ENCODE measurements around the gene SRPK2.

Gene SRPK2

GRCh38 chr7:105130048-105130447 lies 258.7 kb downstream of the SRPK2 start:
- TF ChIP-seq TAF1 (IDR thresholded peaks at IDR 0.05; ENCODE audit: low read depth, low read length) (no peak), PAX5 (IDR thresholded peaks at IDR 0.05; ENCODE audit: insufficient read depth, low read length, severe bottlenecking) (no peak), POU2F2 (IDR thresholded peaks at IDR 0.05; ENCODE audit: low read depth, low read length) (no peak), POLR2AphosphoS5 (IDR thresholded peaks at IDR 0.05; ENCODE audit: low read depth, low read length) (no peak), SPI1 (IDR thresholded peaks at IDR 0.05; ENCODE audit: low read depth, low read length) (no peak), POLR2A (IDR thresholded peaks at IDR 0.05; ENCODE audit: low read depth, low read length) (no peak)
- DNase-seq (ENCODE audit: insufficient read length, low spot score) = no peak
- no peak for FAIRE-seq

GRCh38 chr7:105127179-105127578 lies 261.5 kb downstream of the SRPK2 start:
- DNase-seq (ENCODE audit: insufficient read length, low spot score) (no peak), FAIRE-seq (peak; percentile 5)
- TF ChIP-seq POLR2A (IDR thresholded peaks at IDR 0.05; ENCODE audit: low read depth, low read length) = no peak
- TF ChIP-seq SPI1 (IDR thresholded peaks at IDR 0.05; ENCODE audit: low read depth, low read length) = no peak
- TF ChIP-seq TAF1 (IDR thresholded peaks at IDR 0.05; ENCODE audit: low read depth, low read length) = no peak
- no peak for TF ChIP-seq PAX5 (IDR thresholded peaks at IDR 0.05; ENCODE audit: insufficient read depth, low read length, severe bottlenecking)
- TF ChIP-seq POU2F2 (IDR thresholded peaks at IDR 0.05; ENCODE audit: low read depth, low read length) = no peak
- no peak for TF ChIP-seq POLR2AphosphoS5 (IDR thresholded peaks at IDR 0.05; ENCODE audit: low read depth, low read length)

GRCh38 chr7:105126436-105126975 lies 262.2 kb downstream of the SRPK2 start:
- TF ChIP-seq POU2F2 (IDR thresholded peaks at IDR 0.05; ENCODE audit: low read depth, low read length) (no peak), TAF1 (IDR thresholded peaks at IDR 0.05; ENCODE audit: low read depth, low read length) (no peak), SPI1 (IDR thresholded peaks at IDR 0.05; ENCODE audit: low read depth, low read length) (no peak), PAX5 (IDR thresholded peaks at IDR 0.05; ENCODE audit: insufficient read depth, low read length, severe bottlenecking) (no peak), POLR2AphosphoS5 (IDR thresholded peaks at IDR 0.05; ENCODE audit: low read depth, low read length) (no peak), POLR2A (IDR thresholded peaks at IDR 0.05; ENCODE audit: low read depth, low read length) (no peak)
- FAIRE-seq (no peak), DNase-seq (ENCODE audit: insufficient read length, low spot score) (no peak)

DNA sequence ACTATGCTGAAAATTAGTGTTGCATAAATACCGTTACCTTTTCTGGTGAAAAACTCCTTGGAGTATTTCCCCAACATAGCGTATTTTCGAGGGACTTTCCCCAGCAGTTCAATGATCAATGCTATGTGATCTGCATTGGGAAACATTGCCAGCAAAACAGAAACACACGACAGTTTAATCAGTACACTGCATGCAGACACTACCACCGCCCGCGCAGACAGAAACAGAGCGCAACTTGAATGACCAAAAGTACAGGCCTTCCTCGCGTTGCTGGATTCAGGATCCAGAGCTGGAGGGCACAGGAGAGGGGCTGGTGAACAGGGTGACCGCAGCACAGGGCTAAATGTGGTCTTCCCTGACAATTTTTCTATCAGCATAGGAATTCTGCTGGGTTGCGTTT lies 263.0 kb downstream of the SRPK2 start:
- FAIRE-seq = no peak
- no peak for DNase-seq (ENCODE audit: insufficient read length, low spot score)
- TF ChIP-seq TAF1 (IDR thresholded peaks at IDR 0.05; ENCODE audit: low read depth, low read length) = no peak

GRCh38 chr7:105122619-105123018 lies 266.1 kb downstream of the SRPK2 start:
- TF ChIP-seq TAF1 (IDR thresholded peaks at IDR 0.05; ENCODE audit: low read depth, low read length) = no peak
- TF ChIP-seq POLR2A (IDR thresholded peaks at IDR 0.05; ENCODE audit: low read depth, low read length) = no peak
- TF ChIP-seq SPI1 (IDR thresholded peaks at IDR 0.05; ENCODE audit: low read depth, low read length) = no peak
- TF ChIP-seq POLR2AphosphoS5 (IDR thresholded peaks at IDR 0.05; ENCODE audit: low read depth, low read length) = no peak
- no peak for TF ChIP-seq PAX5 (IDR thresholded peaks at IDR 0.05; ENCODE audit: insufficient read depth, low read length, severe bottlenecking)
- TF ChIP-seq POU2F2 (IDR thresholded peaks at IDR 0.05; ENCODE audit: low read depth, low read length) = no peak
- FAIRE-seq (no peak), DNase-seq (ENCODE audit: insufficient read length, low spot score) (no peak)

GRCh38 chr7:105118612-105119600 lies 269.8 kb downstream of the SRPK2 start:
- FAIRE-seq = no peak
- no peak for DNase-seq (ENCODE audit: insufficient read length, low spot score)
- TF ChIP-seq TAF1 (IDR thresholded peaks at IDR 0.05; ENCODE audit: low read depth, low read length) = no peak
- no peak for TF ChIP-seq POLR2A (IDR thresholded peaks at IDR 0.05; ENCODE audit: low read depth, low read length)
- no peak for TF ChIP-seq PAX5 (IDR thresholded peaks at IDR 0.05; ENCODE audit: insufficient read depth, low read length, severe bottlenecking)
- peak; percentile 78 for TF ChIP-seq SPI1 (IDR thresholded peaks at IDR 0.05; ENCODE audit: low read depth, low read length)

DNA sequence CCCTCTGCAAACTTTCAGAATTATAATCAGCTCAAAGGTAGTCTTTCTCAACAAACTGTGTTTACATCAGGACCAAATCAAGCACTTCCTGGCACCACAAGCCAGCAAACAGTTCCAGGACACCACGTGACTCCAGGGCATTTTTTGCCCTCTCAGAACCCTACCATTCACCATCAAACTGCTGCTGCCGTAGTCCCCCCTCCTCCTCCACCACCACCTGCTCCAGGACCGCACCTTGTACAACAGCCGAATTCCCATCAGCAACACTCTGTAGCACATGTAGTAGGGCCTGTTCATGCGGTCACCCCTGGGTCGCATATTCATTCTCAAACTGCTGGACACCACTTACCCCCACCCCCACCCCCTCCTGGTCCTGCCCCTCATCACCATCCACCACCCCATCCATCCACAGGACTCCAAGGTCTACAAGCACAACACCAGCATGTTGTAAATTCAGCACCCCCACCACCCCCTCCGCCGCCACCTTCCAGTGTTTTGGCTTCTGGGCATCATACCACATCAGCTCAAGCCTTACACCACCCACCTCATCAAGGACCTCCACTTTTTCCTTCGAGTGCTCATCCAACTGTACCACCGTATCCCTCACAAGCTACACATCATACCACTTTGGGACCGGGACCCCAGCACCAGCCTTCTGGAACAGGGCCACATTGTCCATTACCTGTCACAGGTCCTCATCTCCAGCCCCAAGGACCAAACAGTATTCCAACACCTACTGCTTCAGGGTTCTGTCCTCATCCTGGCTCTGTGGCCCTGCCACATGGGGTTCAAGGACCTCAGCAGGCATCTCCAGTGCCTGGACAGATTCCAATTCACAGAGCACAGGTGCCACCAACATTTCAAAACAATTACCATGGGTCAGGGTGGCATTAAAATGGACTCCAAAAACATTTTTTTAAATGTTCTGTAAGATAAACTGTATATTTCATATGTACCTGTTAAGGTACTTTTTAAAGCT lies 276.0 kb downstream of the SRPK2 start:
- no peak for FAIRE-seq
- no peak for DNase-seq (ENCODE audit: insufficient read length, low spot score)
- TF ChIP-seq SPI1 (IDR thresholded peaks at IDR 0.05; ENCODE audit: low read depth, low read length) = no peak
- peak; percentile 58 for TF ChIP-seq POLR2A (IDR thresholded peaks at IDR 0.05; ENCODE audit: low read depth, low read length)
- 0 out of 2 replicates have a peak, but pooled peaks have one; percentile 42 for TF ChIP-seq POU2F2 (IDR thresholded peaks at IDR 0.05; ENCODE audit: low read depth, low read length)
- TF ChIP-seq POLR2AphosphoS5 (IDR thresholded peaks at IDR 0.05; ENCODE audit: low read depth, low read length) = peak; percentile 34; the same call in 1 of the 2 replicates

DNA sequence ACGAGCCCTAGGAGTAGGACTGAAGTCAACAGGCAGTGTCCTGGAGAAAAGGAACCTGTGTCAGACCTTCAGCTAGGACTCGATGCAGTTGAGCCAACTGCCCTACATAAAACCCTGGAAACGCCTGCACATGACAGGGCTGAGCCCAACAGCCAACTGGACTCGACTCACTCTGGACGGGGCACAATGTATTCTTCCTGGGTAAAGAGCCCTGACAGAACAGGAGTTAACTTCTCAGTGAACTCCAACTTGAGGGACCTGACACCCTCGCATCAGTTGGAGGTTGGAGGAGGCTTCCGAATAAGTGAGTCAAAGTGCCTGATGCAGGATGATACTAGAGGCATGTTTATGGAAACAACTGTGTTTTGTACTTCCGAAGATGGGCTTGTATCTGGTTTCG lies 281.3 kb downstream of the SRPK2 start:
- DNase-seq (ENCODE audit: insufficient read length, low spot score) = no peak
- no peak for TF ChIP-seq POU2F2 (IDR thresholded peaks at IDR 0.05; ENCODE audit: low read depth, low read length)
- no peak for TF ChIP-seq POLR2A (IDR thresholded peaks at IDR 0.05; ENCODE audit: low read depth, low read length)
- no peak for TF ChIP-seq SPI1 (IDR thresholded peaks at IDR 0.05; ENCODE audit: low read depth, low read length)
- no peak for FAIRE-seq

GRCh38 chr7:105106473-105106872 lies 282.2 kb downstream of the SRPK2 start:
- TF ChIP-seq TAF1 (IDR thresholded peaks at IDR 0.05; ENCODE audit: low read depth, low read length) = no peak
- TF ChIP-seq POLR2A (IDR thresholded peaks at IDR 0.05; ENCODE audit: low read depth, low read length) = no peak
- TF ChIP-seq PAX5 (IDR thresholded peaks at IDR 0.05; ENCODE audit: insufficient read depth, low read length, severe bottlenecking) = no peak
- TF ChIP-seq POU2F2 (IDR thresholded peaks at IDR 0.05; ENCODE audit: low read depth, low read length) = no peak
- no peak for TF ChIP-seq SPI1 (IDR thresholded peaks at IDR 0.05; ENCODE audit: low read depth, low read length)
- no peak for TF ChIP-seq POLR2AphosphoS5 (IDR thresholded peaks at IDR 0.05; ENCODE audit: low read depth, low read length)
- no peak for DNase-seq (ENCODE audit: insufficient read length, low spot score)
- no peak for FAIRE-seq
